GM20000 (cell line): Measurements from ENCODE around the gene VPS13A.

Experiments used
- DNase-seq: peaks from one replicate; pipeline ENCODE4 v3.0.0; 2012; ENCODE audit warnings: low spot score
- TF ChIP-seq, protein P1 (sequence below): IDR thresholded peaks from 2 replicates; pipeline ENCODE4 v1.5.1; 2012; ENCODE audit warnings: mild to moderate bottlenecking, control low read depth; ENCODE audit errors: extremely low read depth, missing control alignments

Gene VPS13A

GRCh38 chr9:77170991-77171699, 6.2 kb upstream of the VPS13A start:
- DNase-seq = no peak
- TF ChIP-seq, protein P1, sequence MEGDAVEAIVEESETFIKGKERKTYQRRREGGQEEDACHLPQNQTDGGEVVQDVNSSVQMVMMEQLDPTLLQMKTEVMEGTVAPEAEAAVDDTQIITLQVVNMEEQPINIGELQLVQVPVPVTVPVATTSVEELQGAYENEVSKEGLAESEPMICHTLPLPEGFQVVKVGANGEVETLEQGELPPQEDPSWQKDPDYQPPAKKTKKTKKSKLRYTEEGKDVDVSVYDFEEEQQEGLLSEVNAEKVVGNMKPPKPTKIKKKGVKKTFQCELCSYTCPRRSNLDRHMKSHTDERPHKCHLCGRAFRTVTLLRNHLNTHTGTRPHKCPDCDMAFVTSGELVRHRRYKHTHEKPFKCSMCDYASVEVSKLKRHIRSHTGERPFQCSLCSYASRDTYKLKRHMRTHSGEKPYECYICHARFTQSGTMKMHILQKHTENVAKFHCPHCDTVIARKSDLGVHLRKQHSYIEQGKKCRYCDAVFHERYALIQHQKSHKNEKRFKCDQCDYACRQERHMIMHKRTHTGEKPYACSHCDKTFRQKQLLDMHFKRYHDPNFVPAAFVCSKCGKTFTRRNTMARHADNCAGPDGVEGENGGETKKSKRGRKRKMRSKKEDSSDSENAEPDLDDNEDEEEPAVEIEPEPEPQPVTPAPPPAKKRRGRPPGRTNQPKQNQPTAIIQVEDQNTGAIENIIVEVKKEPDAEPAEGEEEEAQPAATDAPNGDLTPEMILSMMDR = no peak

- DNase-seq = no peak
- TF ChIP-seq, protein P1 = no peak
Measured at GRCh38 chr9:77175151-77175550, 2.2 kb upstream of the VPS13A start.

- DNase-seq = no peak
- TF ChIP-seq, protein P1 = no peak
Measured at GRCh38 chr9:77176106-77176505, 1.2 kb upstream of the VPS13A start.

GRCh38 chr9:77176686-77177142, 620 bp upstream of the VPS13A start:
- DNase-seq = no peak
- TF ChIP-seq, protein P1 = no peak

DNA sequence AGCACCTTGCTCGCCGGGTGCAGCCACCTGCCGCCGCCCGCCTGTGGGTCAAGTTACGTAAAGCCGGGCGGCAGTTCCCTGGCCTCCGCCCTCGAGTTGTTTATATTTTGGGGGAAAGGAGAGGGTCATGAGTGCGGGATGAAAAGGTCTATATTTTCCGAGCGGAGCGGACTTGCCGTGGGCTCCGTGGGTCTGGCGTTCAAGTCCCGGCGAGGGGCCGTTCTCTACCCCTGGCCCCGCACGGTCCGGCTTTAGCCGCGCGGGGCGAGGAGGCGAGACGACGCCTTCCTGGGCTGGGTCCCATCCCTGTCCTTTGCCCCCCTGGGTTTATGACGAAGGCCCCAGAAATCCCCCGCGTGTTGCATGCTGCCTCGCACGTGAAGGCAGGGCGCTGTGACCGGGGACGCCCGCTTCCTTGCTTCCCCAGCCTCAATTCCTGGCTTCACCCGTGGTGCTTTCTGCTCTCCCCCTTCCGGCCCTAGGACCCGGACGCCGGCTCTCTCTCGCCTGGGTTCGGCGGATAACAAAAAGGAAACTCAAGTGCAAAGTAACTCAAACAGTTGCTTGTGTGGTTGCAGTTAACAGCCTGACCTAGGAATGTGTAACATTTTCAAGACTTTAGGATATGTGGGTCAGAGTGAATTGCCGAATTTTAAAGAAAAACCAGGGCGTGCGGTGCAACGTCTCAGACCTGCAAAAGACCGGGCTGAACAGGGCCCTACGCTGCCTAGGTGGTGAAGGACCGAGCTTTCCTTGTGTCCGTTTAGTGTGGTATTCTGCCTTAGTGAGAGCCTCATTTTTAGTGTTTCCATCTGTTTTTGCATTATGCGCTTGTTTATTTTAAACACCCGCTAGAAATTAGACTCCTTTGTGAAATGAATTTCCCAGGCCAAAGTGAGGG, 810 bp downstream of the VPS13A start:
- TF ChIP-seq, protein P1 = no peak
- DNase-seq = peak; percentile 53

GRCh38 chr9:77180056-77180455, 2.7 kb downstream of the VPS13A start:
- TF ChIP-seq, protein P1 = no peak

DNA sequence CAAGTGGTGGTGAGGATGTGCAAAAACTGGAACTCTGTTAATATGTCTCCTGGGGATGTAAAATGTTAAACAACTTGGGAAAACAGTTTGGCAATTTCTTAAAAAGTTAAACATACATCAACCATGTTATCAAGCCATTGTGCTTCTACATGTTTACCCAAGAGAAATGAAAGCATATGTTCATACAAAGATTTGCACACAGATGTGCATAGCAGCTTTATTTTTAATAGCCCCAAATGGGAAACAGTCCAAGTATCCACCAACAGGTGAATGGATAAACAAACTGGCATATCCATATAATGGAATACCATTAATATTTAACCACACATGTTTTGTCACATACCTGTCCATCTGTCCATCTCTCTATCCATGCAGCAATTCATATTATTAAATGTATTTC, 6.2 kb downstream of the VPS13A start:
- TF ChIP-seq, protein P1 = no peak
- no peak for DNase-seq

More at GRCh38 chr9:77180056-77180455, 2.7 kb downstream of the VPS13A start:
- no peak for DNase-seq
